Skin epidermis (tissue), 12 donors: ENCODE data around the gene GGN.
"Not testable (repeated sequence)": the region's sequence is repeated elsewhere in the genome, so short reads cannot be mapped to it uniquely, and the experiment has no call there.

Source experiments
- H3K27ac ChIP-seq, 21 experiments: fragments of 200-600 bp; sonication (generic) in 11 of 21; one replicate each; pipeline ENCODE4 v1.5.0; 2020; ENCODE audit warnings: mild to moderate bottlenecking in 3 of 21, inconsistent platforms in 2 of 21, moderate library complexity in 2 of 21
- H3K4me3 ChIP-seq, 7 experiments: fragments of 200-600 bp; sonication (generic) in 2 of 7; one replicate each; pipeline ENCODE4 v1.5.0; 2020; ENCODE audit warnings: inconsistent platforms in 2 of 7, mild to moderate bottlenecking in 2 of 7, moderate library complexity in 1 of 7

Gene GGN

DNA sequence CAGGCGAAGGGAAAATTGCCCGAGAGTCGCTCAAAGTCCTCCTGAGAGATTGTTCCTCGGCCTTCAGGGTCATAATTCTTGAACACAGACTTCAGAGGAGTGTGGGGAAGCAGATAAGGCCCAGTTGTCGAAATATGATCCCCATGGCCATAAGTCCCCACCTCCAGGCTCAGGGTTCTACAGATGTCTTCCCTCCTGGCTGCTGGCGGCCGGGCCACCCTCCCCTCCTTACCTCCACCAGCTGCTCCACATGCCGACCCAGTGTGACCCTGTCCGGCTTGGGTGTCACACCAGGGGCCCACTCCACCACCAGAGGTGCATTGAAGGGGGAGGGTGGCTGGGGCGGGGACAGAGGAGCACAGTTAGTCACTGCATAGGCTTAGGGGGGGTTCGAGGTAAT lies 25.1 kb upstream of the GGN start:
- H3K27ac ChIP-seq, result no peak overlapping the region
- H3K4me3 ChIP-seq, result no peak overlapping the region

DNA sequence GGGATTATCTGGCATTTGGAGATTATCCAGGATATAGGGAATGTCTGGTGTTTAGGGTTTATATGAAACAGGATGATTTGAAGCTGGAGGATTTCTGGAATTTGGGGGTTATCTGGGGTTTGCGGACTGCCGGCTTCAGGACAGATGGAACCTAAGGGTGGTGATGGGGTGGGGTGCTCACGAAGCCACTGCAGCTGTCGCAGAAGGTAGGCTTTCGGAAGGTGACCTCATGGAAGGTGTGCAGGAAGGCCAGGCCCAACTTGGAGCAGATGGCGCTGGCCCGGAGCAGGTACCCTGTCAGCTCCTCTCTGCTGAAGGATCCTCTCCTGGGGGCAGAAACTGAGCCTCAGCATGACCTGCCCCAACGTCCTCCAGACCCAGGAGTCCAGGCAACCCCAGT lies 24.7 kb upstream of the GGN start:
- no peak overlapping the region for H3K4me3 ChIP-seq
- no peak overlapping the region for H3K27ac ChIP-seq

GRCh38 chr19:38411898-38412297 lies 24.1 kb upstream of the GGN start:
- H3K4me3 ChIP-seq, H3K27ac ChIP-seq: not testable (repeated sequence)

- no peak overlapping the region for H3K4me3 ChIP-seq
Measured at GRCh38 chr19:38411041-38411712, 23.3 kb upstream of the GGN start.

DNA sequence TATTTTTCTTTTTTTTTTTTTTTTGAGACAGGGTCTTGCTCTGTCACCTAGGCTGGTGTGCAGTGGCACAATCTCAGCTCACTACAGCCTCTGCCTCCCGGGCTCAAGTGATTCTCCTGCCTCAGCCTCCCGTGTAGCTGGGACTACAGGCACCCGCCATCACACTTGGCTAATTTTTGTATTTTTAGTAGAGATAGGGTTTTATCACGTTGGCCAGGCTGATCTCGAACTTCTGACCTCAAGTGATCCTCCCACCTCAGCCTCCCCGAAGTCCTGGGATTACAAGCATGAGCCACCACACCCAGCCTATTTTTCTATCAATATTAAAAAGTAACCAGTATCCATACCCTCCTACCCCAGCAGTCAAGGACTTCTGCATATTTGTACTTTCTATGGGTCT lies 22.6 kb upstream of the GGN start:
- not testable (repeated sequence) for H3K27ac ChIP-seq, H3K4me3 ChIP-seq

More at GRCh38 chr19:38411041-38411712, 23.3 kb upstream of the GGN start:
- no peak overlapping the region for H3K27ac ChIP-seq

- H3K27ac ChIP-seq, result no peak overlapping the region
- H3K4me3 ChIP-seq, result no peak overlapping the region
Measured at GRCh38 chr19:38409631-38410133, 21.8 kb upstream of the GGN start.

DNA sequence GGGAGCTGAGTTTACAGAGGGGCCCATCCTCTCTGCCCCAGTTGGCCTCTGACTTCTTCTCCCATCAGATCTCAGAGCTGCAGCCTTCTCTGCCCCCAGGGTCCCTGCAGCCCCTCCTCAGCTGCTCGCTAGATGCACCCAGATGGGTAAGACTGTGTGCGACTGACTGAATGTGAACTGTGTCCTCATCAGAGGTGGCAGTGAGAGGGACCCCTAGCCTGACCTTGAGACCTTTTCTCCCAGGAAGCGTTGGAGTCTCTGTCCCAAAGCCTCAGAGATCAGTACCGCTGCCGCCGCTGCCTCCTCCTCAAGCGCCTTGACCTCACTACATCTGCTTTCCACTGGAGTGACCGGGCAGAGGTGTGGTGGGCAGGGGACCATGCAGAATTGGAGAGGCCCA lies 17.4 kb upstream of the GGN start:
- H3K27ac ChIP-seq, result no peak overlapping the region
- H3K4me3 ChIP-seq, result no peak overlapping the region

- H3K27ac ChIP-seq, result no peak overlapping the region
- no peak overlapping the region for H3K4me3 ChIP-seq
Measured at GRCh38 chr19:38404858-38405257, 17.0 kb upstream of the GGN start.

GRCh38 chr19:38402967-38403674 lies 15.3 kb upstream of the GGN start, which contains the start of gene FAM98C:
Gene FAM98C (plus strand): TSS chr19:38403093. CDS start chr19:38403154, 61 bp downstream.
- H3K4me3 ChIP-seq, result peak within 1 kb of the TSS; percentile 66 to 95 (median 91)
- H3K27ac ChIP-seq, result peak within 1 kb of the TSS; percentile 68 to 96 (median 91)

DNA sequence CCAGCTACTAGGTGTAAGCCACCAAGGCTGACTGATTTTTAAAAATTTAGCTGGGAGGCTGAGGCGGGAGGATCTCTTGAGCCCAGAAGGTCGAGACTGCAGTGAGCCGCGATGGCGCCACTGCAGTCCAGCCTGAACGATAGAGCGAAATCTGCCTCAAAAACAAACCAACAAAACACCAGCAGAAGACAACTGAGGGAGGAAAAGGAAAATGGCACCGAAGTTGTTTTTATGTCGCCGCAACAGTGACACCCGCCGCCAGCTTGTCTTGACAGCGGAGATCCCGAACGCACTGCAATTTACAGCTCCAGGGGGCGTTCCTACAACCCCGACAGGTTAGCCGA lies 14.8 kb upstream of the GGN start:
- H3K4me3 ChIP-seq, result peak overlapping the region; percentile 66 to 95 (median 91)
- peak overlapping the region in 15 of 21 experiments; percentile 2 to 96 (median 65) for H3K27ac ChIP-seq

GRCh38 chr19:38401148-38401547 lies 13.3 kb upstream of the GGN start:
- Histone ChIP-seq H3K4me3 (no peak overlapping the region), H3K27ac (no peak overlapping the region)

GRCh38 chr19:38400361-38400760 lies 12.5 kb upstream of the GGN start:
- no peak overlapping the region for H3K27ac ChIP-seq
- H3K4me3 ChIP-seq, result no peak overlapping the region

DNA sequence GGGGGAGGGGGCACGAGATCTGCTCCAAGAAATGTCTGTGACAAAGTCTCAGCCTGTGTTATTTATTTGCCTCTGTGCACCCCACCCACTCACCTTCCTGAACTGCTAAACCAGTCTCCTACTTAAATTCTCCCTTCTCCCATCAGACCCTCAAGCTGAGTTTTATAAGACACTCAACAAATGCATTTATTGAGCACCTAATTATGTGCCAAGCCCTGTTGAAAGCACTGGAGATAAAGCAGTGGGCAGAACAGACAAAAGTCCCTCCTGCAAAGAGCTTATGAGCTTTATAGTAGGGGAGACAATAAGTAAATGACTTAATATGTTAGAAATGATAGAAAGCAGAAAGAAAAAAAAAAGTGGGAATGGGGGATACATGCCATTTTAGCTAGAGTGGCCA lies 11.7 kb upstream of the GGN start:
- Histone ChIP-seq H3K4me3 (no peak overlapping the region), H3K27ac (no peak overlapping the region)

- Histone ChIP-seq H3K27ac (no peak overlapping the region), H3K4me3 (no peak overlapping the region)
Measured at GRCh38 chr19:38399081-38399480, 11.2 kb upstream of the GGN start.

DNA sequence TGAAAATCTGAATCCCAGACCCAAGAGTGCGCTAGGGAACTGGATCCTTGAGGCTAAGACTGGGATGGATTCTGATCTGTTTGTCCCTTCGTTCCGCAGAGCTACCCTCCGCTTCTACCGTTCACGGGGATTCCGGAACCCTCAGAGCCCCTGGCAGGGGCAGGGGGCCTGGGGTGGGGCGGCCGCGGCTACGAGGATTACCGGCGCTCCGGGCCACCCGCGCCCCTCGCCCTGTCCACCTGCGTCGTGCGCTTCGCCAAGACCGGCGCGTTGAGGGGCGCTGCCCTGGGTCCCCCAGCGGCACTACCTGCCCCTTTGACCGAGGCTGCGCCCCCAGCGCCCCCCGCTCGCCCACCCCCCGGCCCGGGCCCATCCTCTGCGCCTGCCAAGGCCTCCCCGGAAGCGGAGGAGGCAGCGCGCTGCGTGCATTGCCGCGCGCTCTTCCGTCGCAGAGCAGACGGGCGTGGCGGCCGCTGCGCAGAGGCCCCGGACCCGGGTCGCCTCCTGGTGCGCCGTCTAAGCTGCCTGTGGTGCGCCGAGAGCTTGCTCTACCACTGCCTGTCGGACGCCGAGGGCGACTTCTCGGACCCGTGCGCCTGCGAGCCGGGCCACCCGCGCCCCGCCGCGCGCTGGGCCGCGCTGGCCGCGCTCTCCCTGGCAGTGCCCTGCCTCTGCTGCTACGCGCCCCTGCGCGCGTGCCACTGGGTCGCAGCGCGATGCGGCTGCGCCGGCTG lies 7.7 kb upstream of the GGN start:
- H3K4me3 ChIP-seq, result peak overlapping the region; percentile 25 to 53 (median 38)
- peak overlapping the region; percentile 26 to 86 (median 73) for H3K27ac ChIP-seq

- peak overlapping the region in 6 of 7 experiments; percentile 7 to 53 (median 38) for H3K4me3 ChIP-seq
- peak overlapping the region in 5 of 21 experiments; percentile 72 to 80 (median 74) for H3K27ac ChIP-seq
Measured at GRCh38 chr19:38394488-38394887, 6.7 kb upstream of the GGN start.

DNA sequence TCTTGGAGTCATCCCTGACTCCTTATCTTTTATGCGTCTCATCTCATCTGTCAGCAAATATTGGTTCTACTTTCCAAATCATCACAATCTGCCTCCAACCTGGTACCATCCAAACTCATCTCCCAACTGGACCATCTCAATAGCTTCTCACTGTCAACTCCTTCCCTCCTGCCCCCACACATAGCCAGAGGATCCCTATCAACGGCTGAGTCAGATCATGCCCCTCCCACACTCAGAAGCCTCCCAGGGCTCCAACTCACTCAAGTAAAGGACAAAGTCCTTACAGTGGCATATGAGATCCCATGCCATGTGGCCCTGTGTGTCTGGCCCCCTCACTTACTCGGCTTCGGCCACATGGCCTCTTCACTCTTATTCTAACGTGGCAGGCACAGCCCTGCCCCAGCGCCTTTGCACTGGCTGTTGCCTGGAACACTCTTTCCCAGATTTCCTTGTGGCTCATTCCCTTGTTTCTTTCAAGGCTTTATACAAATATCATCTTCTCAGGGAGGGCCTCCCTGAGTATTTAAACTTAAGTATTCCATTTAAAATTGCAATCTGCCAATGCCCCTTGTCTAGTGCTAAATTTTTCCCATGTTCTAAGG lies 5.0 kb upstream of the GGN start:
- H3K27ac ChIP-seq, result no peak overlapping the region
- no peak overlapping the region for H3K4me3 ChIP-seq

DNA sequence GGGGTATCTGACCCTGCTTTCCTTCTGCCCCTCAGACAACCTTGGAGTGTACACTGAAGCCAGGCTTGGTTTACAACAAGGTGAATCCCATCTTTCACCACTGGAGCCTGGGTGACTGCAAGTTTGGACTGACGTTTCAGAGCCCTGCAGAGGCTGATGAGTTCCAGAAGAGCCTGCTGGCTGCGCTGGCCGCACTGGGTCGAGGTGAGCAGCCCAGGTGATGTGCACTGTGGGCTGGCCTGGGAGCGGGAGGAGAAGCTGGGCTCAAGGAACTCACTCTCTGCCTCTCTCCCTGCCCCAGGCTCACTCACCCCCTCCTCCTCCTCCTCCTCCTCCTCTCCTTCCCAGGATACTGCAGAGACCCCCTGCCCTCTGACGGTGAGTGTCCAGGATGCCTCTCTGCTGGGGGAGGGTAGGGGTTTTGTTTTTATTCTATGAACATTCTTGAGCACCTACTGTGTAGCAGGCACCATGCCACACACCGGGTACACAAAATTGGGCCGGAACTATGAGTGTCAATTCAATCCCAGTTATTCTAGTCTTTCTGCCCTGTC lies 4.2 kb upstream of the GGN start:
- Histone ChIP-seq H3K4me3 (no peak overlapping the region), H3K27ac (no peak overlapping the region)

- Histone ChIP-seq H3K27ac (peak overlapping the region in 5 of 21 experiments; percentile 19 to 78 (median 65)), H3K4me3 (no peak overlapping the region)
Measured at GRCh38 chr19:38389957-38390924, 2.4 kb upstream of the GGN start.
